ENCODE measurements around the gene MCC.

- TF ChIP-seq EZH2 (IDR thresholded peaks at IDR 0.05; ENCODE audit: borderline replicate concordance, low read length) = no peak
- TF ChIP-seq, protein P1, sequence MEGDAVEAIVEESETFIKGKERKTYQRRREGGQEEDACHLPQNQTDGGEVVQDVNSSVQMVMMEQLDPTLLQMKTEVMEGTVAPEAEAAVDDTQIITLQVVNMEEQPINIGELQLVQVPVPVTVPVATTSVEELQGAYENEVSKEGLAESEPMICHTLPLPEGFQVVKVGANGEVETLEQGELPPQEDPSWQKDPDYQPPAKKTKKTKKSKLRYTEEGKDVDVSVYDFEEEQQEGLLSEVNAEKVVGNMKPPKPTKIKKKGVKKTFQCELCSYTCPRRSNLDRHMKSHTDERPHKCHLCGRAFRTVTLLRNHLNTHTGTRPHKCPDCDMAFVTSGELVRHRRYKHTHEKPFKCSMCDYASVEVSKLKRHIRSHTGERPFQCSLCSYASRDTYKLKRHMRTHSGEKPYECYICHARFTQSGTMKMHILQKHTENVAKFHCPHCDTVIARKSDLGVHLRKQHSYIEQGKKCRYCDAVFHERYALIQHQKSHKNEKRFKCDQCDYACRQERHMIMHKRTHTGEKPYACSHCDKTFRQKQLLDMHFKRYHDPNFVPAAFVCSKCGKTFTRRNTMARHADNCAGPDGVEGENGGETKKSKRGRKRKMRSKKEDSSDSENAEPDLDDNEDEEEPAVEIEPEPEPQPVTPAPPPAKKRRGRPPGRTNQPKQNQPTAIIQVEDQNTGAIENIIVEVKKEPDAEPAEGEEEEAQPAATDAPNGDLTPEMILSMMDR (conservative IDR thresholded peaks at IDR 0.05 in 1 of 2, IDR thresholded peaks at IDR 0.05 in 1 of 2; ENCODE audit: extremely low read depth in 1 of 2, insufficient read depth in 1 of 2, low read depth in 1 of 2, low read length in 2 of 2) = no peak
These were observed 109.7 kb downstream of the MCC start for GRCh38 chr5:113378514-113378913.
